HuH-7.5 (cell line): ENCODE results near the gene NMUR1.
A peak's percentile ranks its signal among the peaks of the same experiment; 100 is the strongest.

Source experiments
- DNase-seq: peaks from one replicate; pipeline ENCODE4 v3.0.0; 2011; ENCODE audit warnings: low spot score

The NMUR1 gene

GRCh38 chr2:231525248-231526163 is 4.7 kb downstream of the NMUR1 start:
- no peak for DNase-seq

GRCh38 chr2:231524477-231525247 is 5.6 kb downstream of the NMUR1 start:
- DNase-seq, result no peak

GRCh38 chr2:231523451-231524285 is 6.6 kb downstream of the NMUR1 start:
- no peak for DNase-seq

GRCh38 chr2:231522418-231523180 is 7.6 kb downstream of the NMUR1 start:
- DNase-seq, result no peak

- DNase-seq, result no peak
Observed at GRCh38 chr2:231521443-231521842, 8.8 kb downstream of the NMUR1 start.

GRCh38 chr2:231519975-231520555 is 10.2 kb downstream of the NMUR1 start:
- no peak for DNase-seq

GRCh38 chr2:231518771-231519170 is 11.5 kb downstream of the NMUR1 start:
- DNase-seq, result no peak

GRCh38 chr2:231515603-231516002 is 14.6 kb downstream of the NMUR1 start:
- DNase-seq, result no peak

- no peak for DNase-seq
Observed at GRCh38 chr2:231514951-231515297, 15.3 kb downstream of the NMUR1 start.

GRCh38 chr2:231514225-231514950 is 15.9 kb downstream of the NMUR1 start:
- DNase-seq, result peak; percentile 96

- DNase-seq, result no peak
Observed at GRCh38 chr2:231513746-231514224, 16.5 kb downstream of the NMUR1 start.

- no peak for DNase-seq
Observed at GRCh38 chr2:231512222-231512621, 18.0 kb downstream of the NMUR1 start.

- DNase-seq, result no peak
Observed at GRCh38 chr2:231503766-231504165, 26.5 kb downstream of the NMUR1 start.

GRCh38 chr2:231502596-231502995 is 27.6 kb downstream of the NMUR1 start:
- DNase-seq, result no peak

- DNase-seq, result no peak
Observed at GRCh38 chr2:231497651-231498050, 32.6 kb downstream of the NMUR1 start.

- DNase-seq, result no peak
Observed at GRCh38 chr2:231494669-231495068, 35.6 kb downstream of the NMUR1 start.

- DNase-seq, result no peak
Observed at GRCh38 chr2:231490801-231491200, 39.4 kb downstream of the NMUR1 start.

GRCh38 chr2:231489990-231490389 is 40.3 kb downstream of the NMUR1 start:
- no peak for DNase-seq

GRCh38 chr2:231488331-231488730 is 41.9 kb downstream of the NMUR1 start:
- DNase-seq, result no peak

GRCh38 chr2:231486851-231487596 is 43.2 kb downstream of the NMUR1 start:
- no peak for DNase-seq
